Lower leg skin (tissue), 3 donors: ENCODE results near the gene KCNA2.

ENCODE experiments used
- CTCF ChIP-seq, 3 donors: fragments of 450-650 bp; IDR thresholded peaks; one replicate each; pipeline ENCODE4 v1.5.1; 2016; ENCODE audit warnings: antibody characterized with exemption in 3 of 3, mild to moderate bottlenecking in 3 of 3, moderate library complexity in 2 of 3
- POLR2A ChIP-seq, 2 donors: fragments of 450-650 bp; IDR thresholded peaks; one replicate each; pipeline ENCODE4 v1.6.1; 2016 to 2017; ENCODE audit warnings: antibody characterized with exemption in 2 of 2, mild to moderate bottlenecking in 1 of 2, moderate library complexity in 1 of 2

DNA sequence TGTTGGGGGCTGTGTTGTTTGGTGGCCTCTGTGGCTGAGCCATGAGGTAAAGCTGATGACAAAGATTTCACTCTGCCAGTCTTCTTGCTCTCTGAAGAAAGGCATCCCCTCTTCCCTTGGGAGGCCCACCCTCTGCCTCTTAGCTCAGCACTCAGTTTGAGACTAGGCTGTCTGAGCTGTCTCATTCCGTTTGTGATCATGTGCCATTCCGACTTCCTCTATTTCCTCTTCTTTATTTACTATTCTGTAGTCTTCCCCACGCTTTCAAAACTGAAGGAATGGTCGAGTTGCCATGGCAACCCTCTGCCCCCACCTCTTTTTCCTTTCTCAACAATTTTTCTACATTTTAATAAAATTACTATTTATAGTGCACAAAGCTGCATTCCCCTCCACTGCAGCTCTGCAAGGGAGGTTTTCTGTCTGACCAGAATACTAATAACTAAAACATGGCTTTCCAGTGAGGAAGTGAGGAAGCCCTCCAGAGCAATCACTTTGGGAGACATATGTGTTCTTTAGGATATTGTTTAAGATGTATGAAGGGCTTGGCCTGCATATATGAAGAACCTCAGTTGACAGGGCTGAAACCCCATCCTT lies 37.8 kb upstream of the KCNA2 start:
- TF ChIP-seq CTCF (IDR thresholded peaks at IDR 0.05), result no peak
- TF ChIP-seq POLR2A (IDR thresholded peaks at IDR 0.05), result no peak
